CD14-positive monocyte (primary cell): ENCODE results near the gene YPEL3. TPM values are rescaled to one million over a fixed set of nuclear protein-coding genes. Genes with fewer than 3 reads are reported as not detected.

Source experiments
- DNase-seq, 3 donors: peaks; one replicate each; pipeline ENCODE4 v3.0.0-alpha.2; 2011 to 2022
- H2AFZ ChIP-seq: 2 replicates; pipeline ENCODE4 v1.6.0; 2012; ENCODE audit warnings: mild to moderate bottlenecking, low read depth, low read length, inconsistent platforms; ENCODE audit not compliant: insufficient read depth, poor library complexity, severe bottlenecking
- H3K27ac ChIP-seq, 2 donors: 1 replicate in 1 of 2; 2 replicates in 1 of 2; pipeline ENCODE4 v1.5.1; 2012 to 2013; ENCODE audit warnings: low read length in 2 of 2, control low read depth in 1 of 2, inconsistent platforms in 1 of 2, low read depth in 1 of 2, mild to moderate bottlenecking in 1 of 2
- H3K27me3 ChIP-seq, 2 donors: one replicate each; pipeline versions ENCODE4 v1.6.0 to v1.6.1; 2011 to 2013; ENCODE audit warnings: low read length in 2 of 2; ENCODE audit not compliant: control insufficient read depth in 2 of 2, insufficient read depth in 2 of 2
- H3K36me3 ChIP-seq, 2 donors: replicated peaks in 1 of 2; 1 replicate in 1 of 2; 2 replicates in 1 of 2; pipeline versions ENCODE4 v1.5.1 to v1.6.1; 2012 to 2013; ENCODE audit warnings: low read length in 2 of 2, control low read depth in 1 of 2, inconsistent platforms in 1 of 2, mild to moderate bottlenecking in 1 of 2; ENCODE audit not compliant: insufficient read depth in 2 of 2, control insufficient read depth in 1 of 2
- H3K4me1 ChIP-seq, 2 donors: 1 replicate in 1 of 2; 2 replicates in 1 of 2; pipeline versions ENCODE4 v1.5.1 to v1.6.1; 2012 to 2013; ENCODE audit warnings: low read length in 2 of 2, control low read depth in 1 of 2, inconsistent platforms in 1 of 2, mild to moderate bottlenecking in 1 of 2, moderate library complexity in 1 of 2; ENCODE audit not compliant: insufficient read depth in 2 of 2, control insufficient read depth in 1 of 2
- H3K4me2 ChIP-seq: replicated peaks from 2 replicates; pipeline ENCODE3; 2012; ENCODE audit warnings: low read length, moderate library complexity, mild to moderate bottlenecking; ENCODE audit not compliant: poor library complexity, severe bottlenecking; ENCODE audit errors: extremely low read depth
- H3K4me3 ChIP-seq, 3 experiments: fragments of 200-600 bp in 1 of 3; sonication (generic) in 1 of 3; replicated peaks in 1 of 3; 1 replicate in 2 of 3; 2 replicates in 1 of 3; pipeline ENCODE4 v1.5.1; 2011 to 2013; ENCODE audit warnings: low read length in 3 of 3, mild to moderate bottlenecking in 3 of 3, control low read depth in 2 of 3, low read depth in 2 of 3, inconsistent platforms in 1 of 3, moderate library complexity in 1 of 3
- H3K79me2 ChIP-seq: 2 replicates; pipeline ENCODE4 v1.6.0; 2012; ENCODE audit warnings: mild to moderate bottlenecking, control low read depth, inconsistent platforms, low read length, moderate library complexity; ENCODE audit not compliant: insufficient read depth
- H3K9ac ChIP-seq: 2 replicates; pipeline ENCODE4 v1.6.0; 2017; ENCODE audit warnings: low read length, mild to moderate bottlenecking; ENCODE audit not compliant: insufficient read depth, poor library complexity, severe bottlenecking
- H3K9me3 ChIP-seq, 2 donors: replicated peaks in 1 of 2; 1 replicate in 1 of 2; 2 replicates in 1 of 2; pipeline versions ENCODE4 v1.5.1 to v1.6.1; 2012 to 2013; ENCODE audit warnings: low read length in 2 of 2, control low read depth in 1 of 2; ENCODE audit not compliant: control insufficient read depth in 1 of 2, insufficient read depth in 1 of 2
- H4K20me1 ChIP-seq: 2 replicates; pipeline ENCODE4 v1.6.0; 2012; ENCODE audit warnings: mild to moderate bottlenecking, low read length, control low read depth, moderate library complexity; ENCODE audit not compliant: insufficient read depth
- H3K27ac Mint-ChIP-seq, 7 donors: one replicate each; pipeline ENCODE4 v1.8.0; 2020; ENCODE audit warnings: mild to moderate bottlenecking in 7 of 7, mixed read lengths in 7 of 7, moderate library complexity in 6 of 7, inconsistent platforms in 2 of 7
- H3K27me3 Mint-ChIP-seq, 3 donors: one replicate each; pipeline ENCODE4 v1.8.0; 2021 to 2022; ENCODE audit warnings: low read depth in 3 of 3, mild to moderate bottlenecking in 3 of 3, mixed read lengths in 3 of 3, moderate library complexity in 3 of 3, inconsistent platforms in 1 of 3
- H3K36me3 Mint-ChIP-seq, 2 donors: one replicate each; pipeline ENCODE4 v1.8.0; 2020; ENCODE audit warnings: mixed read lengths in 2 of 2, inconsistent platforms in 1 of 2, mild to moderate bottlenecking in 1 of 2
- H3K4me1 Mint-ChIP-seq: one replicate; pipeline ENCODE4 v1.8.0; 2020; ENCODE audit warnings: mild to moderate bottlenecking, mixed read lengths
- H3K4me3 Mint-ChIP-seq, 2 donors: one replicate each; pipeline ENCODE4 v1.8.0; 2020; ENCODE audit warnings: mild to moderate bottlenecking in 2 of 2, mixed read lengths in 2 of 2, moderate library complexity in 1 of 2
- H3K9me3 Mint-ChIP-seq, 7 donors: one replicate each; pipeline ENCODE4 v1.8.0; 2020 to 2022; ENCODE audit warnings: mixed read lengths in 7 of 7, mild to moderate bottlenecking in 6 of 7, moderate library complexity in 6 of 7, inconsistent platforms in 2 of 7
- WGBS: methylation state at CpG from one replicate; pipeline ENCODE4 v1.1.5; 2013; ENCODE audit warnings: missing lambda C conversion rate; ENCODE audit not compliant: insufficient coverage; 5-methylcytosine and 5-hydroxymethylcytosine counted together
- intact Hi-C, 2 donors: fragments of 100-400 bp; cut with micrococcal nuclease; formaldehyde crosslinking; loops; one replicate each; pipeline versions ENCODE4 v1.15.0 to v1.15.1; 2023
- polyA plus RNA-seq, 3 donors: library from polyadenylated mRNA; depleted of rRNA in 1 of 3; unstranded in 2 of 3; stranded (reverse) in 1 of 3; fragments of 300-500 nt in 2 of 3; fragments of >200 nt in 1 of 3; fragmentation: Illumina TruSeq in 2 of 3; gene quantifications; 1 replicate in 2 of 3; 2 replicates in 1 of 3; pipeline ENCODE4 v1.2.3, GENCODE V29; 2012 to 2021
- TF ChIP-seq, protein P1 (sequence below): fragments of 200-600 bp; IDR thresholded peaks from one replicate; pipeline ENCODE4 v1.8.0; 2022; ENCODE audit warnings: antibody characterized with exemption, mild to moderate bottlenecking

YPEL3 gene
- polyA plus RNA-seq, 3 donors = 182 to 283 (median 235) TPM

DNA sequence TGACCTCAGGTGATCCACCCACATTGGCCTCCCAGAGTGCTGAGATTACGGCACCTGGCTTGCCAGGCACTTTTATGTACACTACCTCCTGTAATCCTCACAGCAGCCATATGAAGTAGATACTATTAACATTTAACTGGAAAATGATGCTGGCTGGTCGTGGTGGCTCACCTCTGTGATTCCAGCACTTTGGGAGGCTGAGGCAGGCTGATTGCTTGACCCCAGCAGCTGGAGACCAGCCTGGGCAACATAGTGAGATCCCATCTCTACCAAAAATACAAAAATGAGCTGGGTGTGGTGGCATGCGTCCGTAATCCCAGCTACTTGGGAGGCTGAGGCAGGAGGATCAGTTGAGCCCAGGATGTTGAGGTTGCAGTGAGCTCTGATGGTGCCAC lies 29.0 kb upstream of the YPEL3 start:
- Histone ChIP-seq H3K4me1 (peaks cover 28 to 29% of the 10 kb centered on the region in 2 donors), H2AFZ (no peak overlapping the region), H3K4me2 (no peak overlapping the region), H3K9ac (no peak overlapping the region), H3K36me3 (peaks cover 0 to 2% of the 10 kb centered on the region in 2 donors), H3K79me2 (peaks cover 14% of the 10 kb centered on the region), H3K9me3 (no peaks in the 10 kb centered on the region), H4K20me1 (no peaks in the 10 kb centered on the region), H3K27ac (no peak overlapping the region), H3K27me3 (no peaks in the 10 kb centered on the region), H3K4me3 (no peak overlapping the region)
- 100% methylated on average over 1 of the region's 4 CpGs for WGBS
- Mint-ChIP-seq H3K9me3 (no peaks in the 10 kb centered on the region), H3K27me3 (peaks cover 0 to 5% (median 0%) of the 10 kb centered on the region in 3 donors), H3K4me3 (no peak overlapping the region), H3K36me3 (peaks cover 9 to 17% of the 10 kb centered on the region in 2 donors), H3K4me1 (peaks cover 24% of the 10 kb centered on the region), H3K27ac (no peak overlapping the region)
- DNase-seq = no peak
- intact Hi-C loops = loop anchor here (5.0 kb wide), 1 partner anchor 58 kb away; the partner anchor contains the start of gene ALDOA (in 2 of the 2)
- TF ChIP-seq, protein P1, sequence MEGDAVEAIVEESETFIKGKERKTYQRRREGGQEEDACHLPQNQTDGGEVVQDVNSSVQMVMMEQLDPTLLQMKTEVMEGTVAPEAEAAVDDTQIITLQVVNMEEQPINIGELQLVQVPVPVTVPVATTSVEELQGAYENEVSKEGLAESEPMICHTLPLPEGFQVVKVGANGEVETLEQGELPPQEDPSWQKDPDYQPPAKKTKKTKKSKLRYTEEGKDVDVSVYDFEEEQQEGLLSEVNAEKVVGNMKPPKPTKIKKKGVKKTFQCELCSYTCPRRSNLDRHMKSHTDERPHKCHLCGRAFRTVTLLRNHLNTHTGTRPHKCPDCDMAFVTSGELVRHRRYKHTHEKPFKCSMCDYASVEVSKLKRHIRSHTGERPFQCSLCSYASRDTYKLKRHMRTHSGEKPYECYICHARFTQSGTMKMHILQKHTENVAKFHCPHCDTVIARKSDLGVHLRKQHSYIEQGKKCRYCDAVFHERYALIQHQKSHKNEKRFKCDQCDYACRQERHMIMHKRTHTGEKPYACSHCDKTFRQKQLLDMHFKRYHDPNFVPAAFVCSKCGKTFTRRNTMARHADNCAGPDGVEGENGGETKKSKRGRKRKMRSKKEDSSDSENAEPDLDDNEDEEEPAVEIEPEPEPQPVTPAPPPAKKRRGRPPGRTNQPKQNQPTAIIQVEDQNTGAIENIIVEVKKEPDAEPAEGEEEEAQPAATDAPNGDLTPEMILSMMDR = no peak

DNA sequence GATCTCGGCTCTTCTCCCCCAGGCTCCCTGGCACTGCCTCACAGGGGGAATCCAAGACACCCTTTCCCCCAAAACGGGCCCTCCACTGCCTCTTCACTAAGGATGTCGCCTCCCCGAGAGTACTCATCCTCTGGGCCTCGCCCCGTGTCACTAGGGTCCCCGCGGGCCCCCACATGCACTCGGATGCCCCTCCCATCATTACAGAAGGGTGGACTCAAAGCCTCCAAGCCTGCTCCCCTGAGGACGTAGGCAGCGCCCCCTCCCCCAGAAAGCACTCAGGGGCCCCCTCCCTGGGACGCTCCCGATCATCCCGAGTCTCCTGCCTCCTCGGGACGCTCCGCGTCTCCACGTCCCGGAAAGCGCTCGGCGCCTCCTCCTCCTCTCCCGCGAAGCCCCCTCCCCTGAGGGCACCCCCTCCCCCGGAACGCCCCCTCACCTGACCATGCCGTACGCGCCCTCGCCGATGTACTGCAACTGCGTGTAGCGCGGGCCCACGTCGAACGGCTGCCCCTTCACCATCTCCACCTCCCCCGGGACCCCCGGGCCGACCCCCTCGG lies 26.7 kb upstream of the YPEL3 start:
- H3K9ac ChIP-seq = peak overlapping the region; percentile 65
- DNase-seq = no peak
- Mint-ChIP-seq H3K36me3 (peaks cover 22 to 36% of the 10 kb centered on the region in 2 donors), H3K9me3 (no peaks in the 10 kb centered on the region), H3K27ac (peak overlapping the region; percentile 28 to 93 (median 79)), H3K27me3 (peaks cover 0 to 4% (median 0%) of the 10 kb centered on the region in 3 donors), H3K4me1 (peaks cover 24% of the 10 kb centered on the region), H3K4me3 (peak overlapping the region; percentile 91 to 96)
- H3K36me3 ChIP-seq = peaks cover 10 to 24% of the 10 kb centered on the region in 2 donors
- H3K4me3 ChIP-seq = peak overlapping the region; percentile 76 to 91 (median 80)
- 1% methylated on average over 28 of the region's 42 CpGs for WGBS
- H3K79me2 ChIP-seq = peaks cover 14% of the 10 kb centered on the region
- no peaks in the 10 kb centered on the region for H3K9me3 ChIP-seq
- intact Hi-C loops = loop anchor here (2.0 to 5.0 kb wide), 2 partner anchors 30 to 55 kb away; partner anchors contain the start of gene ALDOA (in 2 of the 2)
- H3K27ac ChIP-seq = peak overlapping the region; percentile 38 to 66
- peak overlapping the region; percentile 93 for H2AFZ ChIP-seq
- no peaks in the 10 kb centered on the region for H3K27me3 ChIP-seq
- H4K20me1 ChIP-seq = no peaks in the 10 kb centered on the region
- H3K4me2 ChIP-seq = peak overlapping the region; percentile 97
- peaks cover 28 to 29% of the 10 kb centered on the region in 2 donors for H3K4me1 ChIP-seq
- TF ChIP-seq, protein P1 = no peak
